NCI-H1105 (cell line): ENCODE data around the gene TENM4.
"Not testable (repeated sequence)": the region's sequence is repeated elsewhere in the genome, so short reads cannot be mapped to it uniquely, and the experiment has no call there.

Experiments
- DNase-seq: peaks from one replicate; lab custom pipeline; 2025; lab: John Stamatoyannopoulos, UW

TENM4 gene

DNA sequence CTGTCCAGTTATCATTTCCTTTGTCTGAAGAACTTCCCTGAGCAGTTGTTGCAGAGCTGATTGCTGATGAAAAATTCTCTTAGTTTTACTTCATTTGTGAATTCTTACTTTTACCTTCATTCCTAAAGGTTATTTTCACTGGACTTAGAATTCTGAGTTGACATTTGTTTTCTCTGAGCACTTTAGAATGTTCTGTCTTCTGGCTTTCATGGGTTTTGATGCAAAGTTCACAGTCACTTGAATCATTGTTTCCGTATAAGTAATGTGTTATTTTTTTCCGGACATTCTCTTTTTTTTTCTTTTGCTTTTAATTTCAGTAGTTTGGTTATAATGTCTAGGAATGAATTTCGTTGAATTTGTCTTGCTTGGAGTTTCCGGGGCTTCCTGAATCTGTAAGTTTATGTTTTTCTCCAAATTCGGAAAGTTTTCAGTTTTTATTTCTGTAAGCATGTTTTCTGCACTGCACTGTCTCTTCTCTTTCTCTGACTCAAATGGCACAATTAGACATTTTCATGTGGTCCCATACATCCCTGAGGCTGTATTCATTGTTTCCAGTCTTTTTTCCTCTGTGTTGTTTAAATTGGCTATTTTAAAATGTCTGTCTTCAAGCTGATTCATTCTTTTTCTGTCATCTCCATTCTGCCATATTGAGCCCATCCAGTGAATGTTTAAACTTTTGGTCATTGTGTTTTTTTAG, 797.7 kb downstream of the TENM4 start:
- DNase-seq = no peak

DNA sequence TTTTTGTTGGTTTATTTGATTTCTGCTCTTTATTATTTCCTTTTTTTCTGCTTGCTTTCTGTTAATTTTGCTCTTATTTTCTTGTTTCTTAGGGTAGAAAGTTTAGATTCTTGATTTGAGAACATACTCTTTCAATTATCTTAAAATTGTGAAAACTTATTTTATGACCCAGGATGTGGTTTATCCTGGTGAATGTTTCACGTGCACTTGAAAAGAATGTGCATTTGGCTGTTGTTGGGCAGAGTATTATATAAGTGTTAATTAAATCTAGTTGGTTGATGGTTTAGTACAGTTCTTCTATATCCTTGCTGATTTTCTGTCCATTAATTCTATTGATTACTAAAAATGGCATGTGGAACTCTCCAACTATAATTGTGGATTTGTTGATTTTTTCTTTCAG, 799.3 kb downstream of the TENM4 start:
- no peak for DNase-seq

DNA sequence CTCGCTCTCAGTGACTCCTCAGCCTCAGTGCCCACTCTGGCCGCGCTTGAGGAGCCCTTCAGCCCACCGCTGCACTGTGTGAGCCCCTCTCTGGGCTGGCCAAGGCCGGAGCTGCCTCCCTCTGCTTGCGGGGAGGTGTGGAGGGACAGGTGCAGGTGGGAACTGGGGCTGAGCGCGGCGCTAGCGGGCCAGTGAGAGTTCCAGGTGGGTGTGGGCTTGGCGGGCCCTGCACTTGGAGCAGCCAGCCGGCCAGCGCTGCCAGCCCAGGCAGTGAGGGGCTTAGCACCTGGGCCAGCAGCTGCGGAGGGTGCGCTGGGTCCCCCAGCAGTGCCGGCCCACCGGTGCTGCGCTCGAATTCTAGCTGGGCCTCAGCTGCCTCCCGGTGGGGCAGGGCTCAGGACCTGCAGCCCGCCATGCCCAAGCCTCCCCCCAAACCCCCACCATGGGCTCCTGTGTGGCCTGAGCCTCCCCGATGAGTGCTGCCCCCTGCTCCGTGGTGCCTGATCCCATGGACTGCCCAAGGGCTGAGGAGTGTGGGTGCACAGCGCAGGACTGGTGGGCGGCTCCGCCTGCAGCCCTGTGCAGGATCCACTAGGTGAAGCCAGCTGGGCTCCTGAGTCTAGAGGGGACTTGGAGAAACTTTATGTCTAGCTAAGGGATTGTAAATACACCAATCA, 802.0 kb downstream of the TENM4 start:
- no peak for DNase-seq

DNA sequence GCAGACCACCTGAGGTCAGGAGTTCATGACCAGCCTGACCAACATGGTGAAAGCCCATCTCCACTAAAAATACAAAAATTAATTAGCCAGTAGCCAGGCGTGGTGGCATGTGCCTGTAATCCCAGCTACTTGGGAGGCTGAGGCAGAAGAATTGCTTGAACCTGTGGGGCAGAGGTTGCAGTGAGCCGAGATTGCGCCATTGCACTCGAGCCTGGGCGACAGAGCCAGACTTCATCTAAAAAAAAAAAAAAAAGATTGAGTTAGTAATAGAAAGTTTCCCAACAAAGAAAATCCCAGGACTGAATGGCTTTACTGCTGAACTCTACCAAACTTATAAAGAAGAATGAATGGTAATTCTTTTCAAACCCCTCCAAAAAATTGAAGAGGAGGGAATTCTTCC, 803.3 kb downstream of the TENM4 start:
- not testable (repeated sequence) for DNase-seq

DNA sequence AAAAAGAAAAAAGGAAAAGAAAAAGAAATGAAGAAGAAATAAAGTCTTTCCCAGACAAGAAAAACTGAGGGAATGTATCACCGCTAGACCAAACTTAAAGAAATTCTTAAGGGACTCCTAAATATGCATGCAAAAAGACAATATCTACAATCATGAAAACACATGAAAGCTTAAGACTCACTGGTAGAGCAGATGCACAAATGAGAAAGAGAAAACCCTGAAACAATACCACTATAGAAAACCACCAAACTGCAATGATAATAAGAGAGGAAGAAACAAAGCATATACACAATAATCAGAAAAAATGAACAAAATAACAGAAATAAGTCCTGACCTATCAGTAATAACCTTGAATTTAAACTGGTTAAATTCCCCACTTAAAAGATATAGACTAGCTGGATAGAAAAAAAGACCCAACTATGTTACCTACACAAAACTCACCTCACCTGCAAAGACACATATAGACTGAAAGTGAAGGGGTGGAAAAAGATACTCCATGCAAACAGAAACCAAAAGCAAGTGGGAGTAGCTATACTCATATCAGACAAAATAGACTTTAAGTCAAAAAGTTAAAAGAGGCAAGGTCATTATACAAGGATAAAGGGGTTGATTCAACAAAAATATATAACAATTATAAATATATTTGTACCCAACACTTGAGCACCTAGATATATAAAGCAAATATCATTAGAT, 804.9 kb downstream of the TENM4 start:
- no peak for DNase-seq

DNA sequence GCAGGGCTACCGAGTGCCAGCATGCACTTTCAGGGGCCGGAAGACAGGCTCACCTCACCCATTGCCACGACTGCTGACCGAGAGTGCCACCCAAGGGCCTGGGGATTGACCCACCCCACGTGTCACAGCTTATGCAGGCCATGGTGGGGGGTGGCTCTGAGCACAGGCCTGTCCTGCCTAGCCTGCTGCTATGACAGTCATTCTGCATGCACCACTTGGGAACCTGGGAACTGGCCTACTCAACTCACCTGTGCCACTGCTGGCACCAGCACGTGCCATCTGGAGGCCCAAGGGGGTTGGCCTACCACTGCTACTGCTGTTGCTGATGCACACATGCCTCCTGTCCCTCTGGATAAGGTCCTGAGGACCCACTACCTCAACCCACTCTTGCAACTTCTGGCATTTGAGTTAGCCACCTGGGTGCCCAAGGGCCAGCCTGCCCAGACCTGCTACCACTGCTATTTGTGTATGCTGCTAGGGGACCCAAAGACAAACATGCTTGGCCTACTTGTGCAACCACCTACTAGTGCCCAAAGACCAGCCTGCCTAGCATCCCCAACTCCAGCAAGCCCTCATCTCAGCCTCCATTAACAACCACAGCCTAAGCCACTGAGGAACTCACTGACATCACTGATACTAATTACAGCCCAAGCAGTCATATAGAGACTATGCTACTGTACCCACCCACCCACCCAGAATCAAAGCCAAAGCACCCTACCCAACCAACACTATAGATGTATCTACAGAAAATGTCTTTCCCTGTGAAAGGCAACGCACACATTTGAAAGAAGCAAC, 807.1 kb downstream of the TENM4 start:
- no peak for DNase-seq

DNA sequence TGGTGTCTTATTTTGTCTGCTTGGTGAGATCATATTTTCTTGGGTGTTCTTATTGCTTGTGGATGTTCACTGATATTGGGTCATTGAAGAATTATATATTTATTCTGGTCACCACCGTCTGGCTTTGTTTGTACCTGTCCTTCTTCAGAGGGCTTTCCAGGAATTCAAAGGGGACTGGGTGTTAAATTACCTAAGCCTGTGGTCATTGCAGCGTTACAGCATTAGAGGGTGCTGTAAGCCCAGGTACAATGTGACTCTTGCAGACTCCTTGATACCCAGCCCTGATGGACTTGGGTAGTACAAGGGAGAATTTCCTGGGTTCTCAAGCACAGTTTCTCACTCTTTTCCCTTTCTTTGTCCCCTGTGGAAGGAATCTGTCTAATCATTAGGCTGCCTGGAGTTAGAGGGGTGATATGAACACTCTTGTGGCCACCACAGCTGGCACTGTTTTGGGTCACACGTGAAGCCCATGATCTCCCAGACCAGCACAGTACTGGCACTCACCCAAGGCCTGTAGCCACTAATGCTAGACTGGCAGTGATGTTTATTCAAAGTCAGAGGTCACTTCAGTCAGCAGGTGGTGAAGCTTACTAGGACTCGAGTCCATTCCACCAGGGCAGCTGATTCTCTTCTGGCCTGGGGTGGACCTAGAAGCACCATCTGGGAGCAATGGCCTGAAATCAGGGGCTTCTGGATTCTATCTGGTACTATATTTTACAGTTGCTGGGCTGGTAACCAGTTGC, 810.1 kb downstream of the TENM4 start:
- DNase-seq = no peak

DNA sequence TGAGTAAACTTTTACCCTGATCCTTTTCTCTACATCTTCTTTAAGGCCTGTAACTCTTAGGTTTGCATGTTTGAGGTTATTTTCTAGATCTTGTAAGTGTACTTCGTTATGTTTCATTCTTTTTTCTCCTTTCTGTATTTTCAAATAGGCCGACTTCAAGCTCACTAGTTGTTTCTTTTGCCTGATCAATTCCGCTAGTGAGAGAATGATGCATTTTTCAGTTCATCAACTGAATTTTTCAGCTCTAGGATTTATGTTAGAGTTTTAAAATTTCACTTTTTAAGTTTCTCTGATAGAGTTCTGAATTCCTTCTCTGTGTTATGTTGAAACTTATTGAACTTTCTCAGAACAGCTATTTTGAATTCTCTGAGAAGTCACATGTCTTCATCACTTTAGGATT, 810.7 kb downstream of the TENM4 start:
- no peak for DNase-seq

DNA sequence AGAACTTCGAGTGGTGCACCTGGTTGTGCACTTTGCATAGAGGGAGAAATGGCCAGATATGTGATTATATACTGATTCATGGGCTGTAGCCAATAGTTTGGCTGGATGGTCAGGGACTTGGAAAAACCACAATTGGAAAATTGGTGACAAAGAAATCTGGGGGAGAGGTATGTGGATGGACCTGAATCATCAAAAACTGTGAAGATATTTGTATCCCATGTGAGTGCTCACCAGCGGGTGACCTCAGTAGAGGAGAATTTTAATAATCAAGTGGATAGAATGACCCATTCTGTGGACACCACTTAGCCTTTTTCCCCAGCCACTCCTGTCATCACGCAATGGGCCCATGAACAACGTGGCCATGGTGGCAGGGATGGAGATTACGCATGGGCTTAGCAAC, 818.2 kb downstream of the TENM4 start:
- no peak for DNase-seq

DNA sequence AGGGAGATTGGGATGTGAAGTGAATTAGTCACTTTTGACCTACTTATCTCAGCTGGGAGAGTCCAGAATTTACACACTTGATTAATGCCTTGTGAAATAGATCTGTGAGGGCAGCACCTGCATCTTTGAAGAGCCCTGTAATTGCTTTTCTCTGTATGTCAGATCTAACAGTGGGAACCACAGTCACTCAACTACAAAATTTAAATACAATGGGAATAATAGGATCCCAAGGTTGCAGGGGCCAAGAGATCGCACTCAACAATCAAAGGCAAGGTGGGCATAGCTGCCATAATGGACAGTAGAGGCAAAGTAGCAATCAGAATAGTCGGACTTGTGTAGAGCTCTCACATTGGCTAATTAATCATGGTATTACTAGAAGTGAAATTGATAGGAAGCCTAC, 820.7 kb downstream of the TENM4 start:
- no peak for DNase-seq

DNA sequence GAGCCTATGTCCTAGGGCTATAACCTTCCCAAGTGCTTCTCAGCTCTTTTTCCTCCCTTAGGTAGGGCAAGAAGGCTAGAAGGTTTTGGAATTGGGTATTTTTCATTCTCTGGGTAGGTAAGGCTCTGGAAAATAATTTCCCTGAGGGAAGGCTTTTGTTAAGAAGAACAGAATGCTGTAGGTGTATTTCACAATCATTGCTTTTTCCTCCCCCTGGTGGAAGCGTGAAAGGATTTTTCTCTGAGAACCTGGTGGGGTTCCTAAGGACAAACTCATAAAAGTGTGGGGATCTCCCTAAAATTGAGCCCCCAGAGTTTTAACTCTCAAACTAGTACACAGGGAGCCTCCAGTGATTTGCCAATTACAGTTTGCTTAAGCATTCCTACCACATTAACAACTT, 825.1 kb downstream of the TENM4 start:
- no peak for DNase-seq

DNA sequence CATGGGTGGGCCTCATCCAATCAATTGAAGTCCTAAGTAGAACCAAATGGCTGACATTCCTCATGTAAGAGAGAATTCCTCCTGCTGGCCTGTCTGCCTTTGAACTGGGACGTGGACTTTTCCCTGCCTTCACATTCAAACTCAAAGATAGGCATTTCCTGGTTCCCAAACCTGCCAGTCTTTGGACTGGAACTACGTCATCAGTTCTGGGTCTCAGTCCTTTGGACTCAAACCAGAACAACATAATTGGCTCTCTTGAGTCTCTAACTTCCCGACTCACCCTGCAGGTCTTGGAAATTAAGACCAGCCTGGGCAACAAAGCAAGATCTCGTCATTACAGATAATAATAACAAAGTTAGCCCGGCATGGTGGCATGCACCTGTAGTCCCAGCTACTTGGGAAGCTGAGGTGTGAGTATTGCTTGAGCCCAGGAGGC, 827.4 kb downstream of the TENM4 start:
- DNase-seq = no peak

DNA sequence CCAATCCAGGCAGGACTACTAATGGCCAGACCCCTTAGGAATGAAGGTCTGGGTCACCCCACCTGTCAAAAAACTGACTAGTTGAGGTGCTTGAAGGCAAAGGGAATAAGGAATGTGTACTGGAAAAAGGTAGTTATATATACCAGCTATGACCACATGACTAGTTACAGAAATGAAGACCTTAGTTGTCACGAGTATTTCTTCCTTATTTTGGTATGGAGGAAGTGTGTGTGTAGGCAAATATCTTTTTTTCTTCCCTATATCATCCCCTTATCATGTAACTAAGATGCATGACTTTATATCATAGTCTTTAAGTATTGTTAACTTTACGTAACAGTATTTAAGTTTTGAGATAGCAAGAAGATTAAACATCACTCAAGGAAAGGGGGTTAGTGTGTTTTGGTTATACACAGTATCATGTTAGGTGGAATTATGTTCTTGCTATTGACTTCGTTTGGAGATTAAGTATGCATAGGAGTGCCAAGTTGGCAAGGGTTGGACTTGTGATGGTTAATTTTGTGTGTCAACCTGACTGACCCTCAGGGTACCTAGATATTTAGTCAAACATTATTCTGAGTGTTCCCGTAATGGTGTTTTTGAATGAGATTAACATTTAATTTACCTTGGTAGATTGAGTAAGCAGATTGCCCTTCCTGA, 828.0 kb downstream of the TENM4 start:
- DNase-seq = no peak

DNA sequence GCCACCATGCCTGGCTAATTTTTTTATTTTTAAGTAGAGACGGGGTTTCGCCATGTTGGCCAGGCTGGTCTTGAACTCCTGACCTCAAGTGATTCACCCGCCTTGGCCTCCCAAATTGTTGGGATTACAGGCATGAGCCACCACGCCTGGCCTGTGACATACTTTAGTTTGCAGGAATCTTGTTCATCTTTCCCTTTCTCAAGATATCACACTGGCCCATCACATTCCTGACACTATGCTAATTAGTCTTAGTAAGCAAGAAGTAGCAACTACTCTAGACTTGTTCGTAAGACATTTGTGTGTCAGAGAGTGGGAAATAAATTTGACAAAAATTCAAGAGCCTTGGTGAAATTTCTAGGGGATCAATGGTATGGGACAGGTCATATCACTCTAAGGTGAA, 831.5 kb downstream of the TENM4 start:
- DNase-seq = not testable (repeated sequence)

DNA sequence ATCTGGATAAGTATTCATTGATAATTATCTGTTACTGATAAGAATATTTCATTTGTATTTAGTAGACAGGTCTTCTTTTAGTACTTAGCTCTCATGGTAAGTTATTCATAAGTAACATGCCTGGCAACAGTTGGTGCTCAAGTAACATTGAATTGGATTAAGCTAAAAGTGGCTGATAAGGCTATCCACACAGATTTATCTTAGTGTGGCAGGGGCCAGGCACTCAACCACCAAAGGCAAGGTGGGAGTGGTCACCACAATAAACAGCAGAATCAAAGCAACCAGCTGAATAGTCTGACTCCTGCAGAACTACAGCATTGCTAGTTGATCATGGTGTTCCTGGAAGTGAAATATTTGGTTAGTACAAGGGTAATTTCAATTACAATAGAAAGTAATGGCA, 833.1 kb downstream of the TENM4 start:
- no peak for DNase-seq

DNA sequence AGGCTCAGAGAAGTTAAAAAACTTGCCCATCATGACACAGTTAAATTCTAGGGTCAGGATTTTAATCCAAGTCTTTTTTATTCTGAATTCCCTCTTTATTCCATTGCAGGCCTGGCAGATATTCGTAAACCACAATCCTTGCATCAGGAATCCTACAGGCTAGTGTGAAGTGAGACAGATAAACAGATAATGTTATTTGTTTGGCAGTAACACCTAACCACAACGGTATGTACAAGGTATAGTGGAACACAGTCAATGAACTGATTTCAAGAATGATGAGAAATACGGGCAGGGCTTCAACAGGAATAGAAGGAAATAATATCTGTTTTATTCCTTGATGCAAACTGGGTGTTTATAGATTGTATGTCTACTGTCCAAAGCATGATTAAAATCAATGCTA, 834.2 kb downstream of the TENM4 start:
- no peak for DNase-seq

DNA sequence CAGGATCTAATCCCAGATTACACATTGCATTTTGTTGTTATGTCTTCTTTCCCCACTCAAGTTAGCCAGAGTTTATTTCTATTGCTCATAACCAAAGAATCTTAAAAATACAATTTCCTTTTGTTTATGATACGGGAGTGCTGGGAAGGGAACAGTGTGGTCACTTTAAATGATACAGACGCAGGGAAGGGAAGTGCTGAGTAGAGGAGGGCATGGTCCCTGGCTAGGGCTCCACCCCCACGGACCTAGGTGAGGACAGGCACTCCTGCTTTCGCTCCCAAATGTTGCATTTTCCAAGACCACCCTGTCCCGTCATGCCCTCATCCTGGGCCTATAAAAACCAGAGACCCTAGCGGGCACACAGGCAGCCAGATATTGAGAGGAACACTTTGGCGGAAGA, 835.5 kb downstream of the TENM4 start:
- DNase-seq = no peak

DNA sequence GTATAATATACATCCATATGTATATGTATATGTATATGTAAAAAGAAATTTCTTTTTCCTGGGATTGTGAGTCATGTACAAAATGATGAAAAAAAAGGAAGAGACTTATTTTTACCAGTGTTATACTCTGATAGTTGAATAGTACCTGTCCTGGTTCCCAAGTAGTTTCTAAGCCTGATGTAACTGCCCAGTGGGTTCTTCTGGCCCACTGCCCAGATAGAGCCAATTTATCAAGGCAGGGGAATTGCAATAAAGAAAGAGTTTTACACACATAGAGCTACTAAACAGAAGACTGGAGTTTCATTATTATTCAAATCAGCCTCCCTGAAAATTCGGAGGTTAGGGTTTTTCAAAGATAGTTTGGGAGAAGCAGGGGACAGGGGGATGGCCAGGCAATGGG, 837.0 kb downstream of the TENM4 start:
- DNase-seq = no peak
